ENCODE results near the gene CMSS1.

DNA sequence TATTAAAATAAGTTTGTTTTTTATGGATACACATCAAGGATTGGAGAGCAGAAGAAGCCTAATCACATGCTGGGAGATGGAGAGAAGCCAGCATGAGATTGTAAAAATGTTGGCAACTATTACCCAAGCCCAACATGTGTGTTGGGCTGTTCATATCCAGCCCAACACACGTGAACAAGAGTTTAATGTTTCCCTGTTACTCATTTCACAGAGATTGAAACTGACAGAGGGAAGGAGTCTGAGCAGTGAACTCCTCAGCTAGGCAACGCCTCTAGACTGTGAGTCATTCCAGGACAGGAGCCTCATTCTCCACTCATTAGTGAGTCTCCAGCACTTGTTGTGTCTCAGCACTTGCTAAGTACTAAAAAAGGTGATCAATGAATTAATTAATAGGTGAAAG lies 43.2 kb upstream of the CMSS1 start:
- TF ChIP-seq CTCF (IDR thresholded peaks at IDR 0.05) (no peak), EZH2 (IDR thresholded peaks at IDR 0.05) (no peak)

Data from neural progenitor cell (in vitro differentiated cells).